HepG2 (cell line): ENCODE measurements around the gene RECQL5. TPM values are rescaled to one million over a fixed set of nuclear protein-coding genes. Genes with fewer than 3 reads are reported as not detected.

Experiments
- CSRNP2 ChIP-seq: sonication (generic); formaldehyde crosslinking; conservative IDR thresholded peaks from 2 replicates; pipeline ENCODE4 v1.8.0; 2022; ENCODE audit warnings: low read depth, missing genetic modification reagents
- FOXC1 ChIP-seq: sonication (generic); formaldehyde crosslinking; IDR thresholded peaks from 2 replicates; pipeline ENCODE4 v1.8.0; 2022; ENCODE audit warnings: mild to moderate bottlenecking, missing genetic modification reagents, borderline replicate concordance
- JUN ChIP-seq: sonication (generic); formaldehyde crosslinking; IDR thresholded peaks from 2 replicates; pipeline ENCODE4 v1.4.0; 2020; ENCODE audit warnings: mild to moderate bottlenecking, missing genetic modification reagents
- JUNB ChIP-seq: sonication (generic); formaldehyde crosslinking; IDR thresholded peaks from 2 replicates; pipeline ENCODE4 v1.8.0; 2022; ENCODE audit warnings: missing genetic modification reagents, mild to moderate bottlenecking, borderline replicate concordance
- NFYB ChIP-seq: sonication (generic); formaldehyde crosslinking; IDR thresholded peaks from 2 replicates; pipeline ENCODE4 v1.4.0; 2020; ENCODE audit warnings: missing genetic modification reagents
- NR3C1 ChIP-seq: sonication (generic); formaldehyde crosslinking; IDR thresholded peaks from 2 replicates; pipeline ENCODE4 v1.4.0; 2020; ENCODE audit warnings: missing genetic modification reagents
- RAD21 ChIP-seq: fragments of 450-650 bp; formaldehyde crosslinking; IDR thresholded peaks from 2 replicates; pipeline ENCODE4 v1.5.0; 2020; ENCODE audit warnings: mild to moderate bottlenecking
- REPIN1 ChIP-seq: sonication (generic); formaldehyde crosslinking; IDR thresholded peaks from 2 replicates; pipeline ENCODE4 v1.8.0; 2022; ENCODE audit warnings: missing genetic modification reagents, low read depth, mild to moderate bottlenecking, borderline replicate concordance
- RERE ChIP-seq: IDR thresholded peaks from 2 replicates; pipeline ENCODE4 v1.6.1; 2016; ENCODE audit warnings: low read depth, missing genetic modification reagents, missing compliant biosample characterization
- RFX5 ChIP-seq: IDR thresholded peaks from 2 replicates; pipeline ENCODE4 v1.6.1; 2011; ENCODE audit warnings: low read depth, low read length, improper control_type of control experiment
- SIN3A ChIP-seq: IDR thresholded peaks from 2 replicates; pipeline ENCODE4 v1.6.1; 2011; ENCODE audit warnings: low read depth, mild to moderate bottlenecking, control low read depth, low read length, borderline replicate concordance
- SP4 ChIP-seq: sonication (generic); formaldehyde crosslinking; IDR thresholded peaks from 2 replicates; pipeline ENCODE4 v1.8.1; 2023; ENCODE audit warnings: mild to moderate bottlenecking, missing genetic modification reagents
- TAF15 ChIP-seq: fragments of 200-400 bp; formaldehyde crosslinking; IDR thresholded peaks from one replicate; pipeline ENCODE4 v1.6.1; 2018; ENCODE audit warnings: mild to moderate bottlenecking, low read depth, low read length; ENCODE audit not compliant: poor library complexity, severe bottlenecking
- TFDP1 ChIP-seq: IDR thresholded peaks from 2 replicates; pipeline ENCODE4 v1.6.1; 2016; ENCODE audit warnings: missing compliant biosample characterization, missing genetic modification reagents, borderline replicate concordance
- ZBTB2 ChIP-seq: sonication (generic); formaldehyde crosslinking; IDR thresholded peaks from 2 replicates; pipeline ENCODE4 v1.8.0; 2022; ENCODE audit warnings: low read depth, missing genetic modification reagents
- ZBTB7B ChIP-seq: sonication (generic); formaldehyde crosslinking; IDR thresholded peaks from 2 replicates; pipeline ENCODE4 v1.4.0; 2020; ENCODE audit warnings: missing genetic modification reagents
- ZFYVE20 ChIP-seq: sonication (generic); formaldehyde crosslinking; IDR thresholded peaks from 2 replicates; pipeline ENCODE4 v1.8.0; 2023; ENCODE audit warnings: low read depth, mild to moderate bottlenecking, moderate library complexity, missing genetic modification reagents, borderline replicate concordance
- ZNF670 ChIP-seq: sonication (generic); formaldehyde crosslinking; IDR thresholded peaks from 2 replicates; pipeline ENCODE4 v1.8.0; 2022; ENCODE audit warnings: mild to moderate bottlenecking, missing genetic modification reagents, borderline replicate concordance
- ZNF709 ChIP-seq: sonication (generic); formaldehyde crosslinking; IDR thresholded peaks from 2 replicates; pipeline ENCODE4 v1.5.0; 2020; ENCODE audit warnings: mild to moderate bottlenecking, missing genetic modification reagents
- polyA plus RNA-seq, 8 experiments: library from polyadenylated mRNA; depleted of rRNA in 3 of 8; stranded (reverse) in 7 of 8; unstranded in 1 of 8; fragments of >200 nt; fragmentation: Illumina TruSeq in 4 of 8; extraction: Trizol in 4 of 8; gene quantifications; 2 replicates each; pipeline versions ENCODE4 v1.2.1 to v1.2.3, GENCODE V29; 2011 to 2016; ENCODE audit warnings: low read depth in 4 of 8, missing spikeins in 1 of 8, mixed read lengths in 1 of 8; ENCODE audit not compliant: insufficient read depth in 1 of 8
- total RNA-seq, 5 experiments: library from RNA; depleted of rRNA; stranded (reverse); fragments of >200 nt; fragmentation: Illumina TruSeq; extraction: Trizol; gene quantifications; 2 replicates each; pipeline ENCODE4 v1.2.3, GENCODE V29; 2016; ENCODE audit warnings: low read depth in 1 of 5

Gene RECQL5
- total and polyA plus RNA-seq, 2 of the 13 experiments (the other 11 are each of a cell fraction or from before 2014, with no cell fraction given), result 27.7 to 32.0 TPM

- TF ChIP-seq ZBTB2 (no peak), TFDP1 (peak; percentile 62; the same call in 1 of the 2 replicates), JUNB (CRISPR knock-in tag) (no peak), ZBTB7B (CRISPR knock-in tag) (peak; percentile 63), SIN3A (no peak), RERE (no peak), REPIN1 (no peak; the same call in 1 of the 2 replicates), RFX5 (peak; percentile 78), TAF15 (peak; percentile 82), FOXC1 (CRISPR knock-in tag) (peak; percentile 81), NFYB (peak; percentile 91), ZFYVE20 (CRISPR knock-in tag) (no peak), SP4 (CRISPR knock-in tag) (peak; percentile 97), CSRNP2 (CRISPR knock-in tag) (no peak), ZNF709 (0 out of 2 replicates have a peak, but pooled peaks have one; percentile 52), NR3C1 (CRISPR knock-in tag) (no peak), ZNF670 (no peak), JUN (no peak; the same call in 1 of the 2 replicates), RAD21 (CRISPR knock-in tag) (0 out of 2 replicates have a peak, but pooled peaks have one; percentile 10)
Measured at GRCh38 chr17:75666959-75667790, at the start of gene RECQL5, which contains the start of gene SAP30BP (continued).
